Activated CD4-positive, alpha-beta T cell treated with anti-CD3 and anti-CD28 coated beads, Interleukin-2, amount 50 U/mL, for 1 hour (primary cell): ENCODE data around the gene PPP1R12A.
A peak's percentile ranks its signal among the peaks of the same experiment; 100 is the strongest.
"Not testable (repeated sequence)": the region's sequence is repeated elsewhere in the genome, so short reads cannot be mapped to it uniquely, and the experiment has no call there.

Experiments
- DNase-seq: peaks from one replicate; pipeline ENCODE4 v3.0.0-alpha.2; 2020

Gene PPP1R12A

DNA sequence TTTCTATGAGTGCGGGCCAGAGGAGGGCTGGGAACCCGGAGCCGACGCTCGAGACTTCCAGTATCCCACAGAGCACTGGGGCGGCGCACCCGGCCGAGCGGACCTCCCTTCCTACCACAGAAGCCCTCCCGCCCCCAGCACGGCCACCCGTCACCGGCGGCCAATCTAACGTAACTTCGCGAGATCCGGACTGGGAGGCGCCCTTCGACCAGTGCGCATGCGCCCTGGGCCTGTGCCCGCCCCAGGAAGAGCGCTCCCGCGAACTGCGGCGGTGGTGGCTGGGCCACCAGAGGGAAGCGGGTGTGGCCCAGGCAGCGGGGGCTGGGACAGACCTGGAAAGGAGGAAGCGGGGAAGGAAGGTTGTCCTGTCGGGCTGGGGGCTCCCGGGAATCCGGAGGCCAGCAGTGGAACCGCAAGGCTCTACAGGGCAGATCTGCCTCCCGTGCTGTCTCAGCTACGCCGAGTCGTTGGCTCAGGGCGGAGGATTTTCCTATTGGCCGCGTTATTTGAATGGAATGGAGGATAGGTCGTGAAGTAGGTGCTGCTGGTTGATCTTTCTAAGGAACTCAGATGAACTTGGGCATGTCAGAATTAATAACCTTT, at the start of gene PPP1R12A:
Gene PPP1R12A (minus strand): TSS at position 77 of the 603 bp plus-strand sequence. CDS start 166 bp downstream, outside the sequence.
- peak; percentile 92 for DNase-seq

DNA sequence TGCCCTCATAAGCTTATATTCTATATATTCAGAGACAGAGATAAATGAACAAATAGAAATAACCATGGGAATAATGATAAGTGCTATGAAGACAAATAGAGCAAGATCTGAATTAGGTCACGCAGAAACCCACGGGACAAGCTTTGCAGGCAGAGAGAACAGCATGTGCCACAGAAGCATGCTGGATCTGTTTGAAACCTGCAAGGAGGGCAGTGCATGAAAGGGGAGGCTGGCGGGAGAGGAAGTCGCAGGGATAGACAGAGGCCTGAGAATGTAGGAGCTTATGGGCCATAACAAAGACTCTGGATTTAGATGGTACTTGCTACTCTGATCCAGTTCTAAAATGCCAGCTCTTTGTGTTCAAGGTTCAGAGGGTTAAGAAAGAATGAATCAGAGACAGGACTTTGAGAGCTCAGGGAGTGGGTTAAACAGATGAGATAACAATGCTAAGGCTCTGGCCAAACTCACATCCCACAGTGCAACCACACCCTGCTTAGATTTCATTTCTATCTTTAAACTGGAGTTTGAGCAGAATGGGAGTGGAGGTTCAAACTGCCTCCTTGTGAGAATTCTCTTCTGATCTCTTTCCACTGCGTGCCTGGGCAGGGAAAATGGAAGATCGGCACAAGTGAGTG, 49.2 kb upstream of the PPP1R12A start:
- DNase-seq = no peak

DNA sequence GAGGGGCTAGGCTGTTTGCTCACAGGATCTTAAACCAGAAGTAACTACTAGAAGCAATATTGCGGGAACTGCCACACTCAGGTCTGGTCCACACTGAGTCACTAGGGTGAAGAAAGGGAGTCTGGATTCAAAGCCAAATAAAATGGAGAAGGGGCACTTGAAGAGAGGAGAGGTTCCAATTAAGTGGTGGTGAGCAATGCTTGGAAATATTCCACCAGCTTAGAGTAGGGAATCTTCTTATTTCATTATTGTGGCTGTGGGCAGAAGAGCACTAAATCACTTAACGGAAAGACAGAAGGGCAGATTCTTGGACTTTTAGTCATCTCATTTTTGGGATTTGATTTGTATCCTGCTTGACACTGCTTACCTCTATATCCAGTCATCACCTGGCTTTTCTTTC, 48.6 kb upstream of the PPP1R12A start:
- no peak for DNase-seq

DNA sequence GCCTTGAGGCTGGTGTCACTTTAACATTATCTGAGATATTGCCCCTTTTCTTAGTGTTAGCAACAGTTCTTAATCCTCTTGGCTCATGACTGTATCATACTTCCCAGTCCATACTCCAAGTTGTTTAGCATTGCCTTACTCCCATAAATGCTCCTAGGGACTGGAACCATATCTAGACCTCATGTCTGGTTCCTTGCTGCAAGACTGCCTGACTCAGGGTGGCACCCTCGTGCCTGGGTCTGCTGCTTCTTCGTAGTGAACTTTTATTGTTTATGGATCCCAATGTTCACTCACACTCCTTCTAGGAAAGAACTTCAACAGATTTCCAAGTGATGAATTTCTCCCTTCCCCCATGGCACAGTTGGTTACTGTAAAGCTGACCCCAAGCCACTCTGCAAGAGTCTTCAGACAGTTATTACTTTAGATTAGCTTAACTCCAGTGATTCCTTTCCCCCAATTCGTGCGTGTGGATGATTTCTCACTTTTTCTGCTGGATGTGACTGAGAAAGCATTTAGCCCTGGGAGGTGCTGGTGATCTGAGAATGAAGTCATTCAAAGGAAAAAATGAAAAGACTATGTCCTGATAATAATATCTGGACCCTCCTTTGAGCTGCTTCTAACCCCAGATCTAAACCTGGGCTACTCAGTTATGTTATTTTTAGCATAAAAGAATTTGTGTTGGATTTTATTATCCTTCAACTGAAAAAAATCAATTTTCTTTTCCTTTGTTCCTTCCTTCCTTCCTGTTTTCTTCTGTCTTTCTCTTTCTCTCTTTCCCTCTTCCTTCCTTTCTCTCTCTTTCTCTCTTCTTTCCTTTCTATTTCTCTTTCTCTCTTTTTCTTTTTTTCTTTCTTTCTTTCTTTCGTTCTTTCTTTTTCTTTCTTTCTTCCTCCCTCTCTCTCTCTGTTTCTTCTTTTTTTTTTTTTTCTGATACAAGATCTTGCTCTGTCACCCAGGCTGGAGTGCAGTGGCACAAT, 47.5 kb upstream of the PPP1R12A start:
- DNase-seq = no peak

DNA sequence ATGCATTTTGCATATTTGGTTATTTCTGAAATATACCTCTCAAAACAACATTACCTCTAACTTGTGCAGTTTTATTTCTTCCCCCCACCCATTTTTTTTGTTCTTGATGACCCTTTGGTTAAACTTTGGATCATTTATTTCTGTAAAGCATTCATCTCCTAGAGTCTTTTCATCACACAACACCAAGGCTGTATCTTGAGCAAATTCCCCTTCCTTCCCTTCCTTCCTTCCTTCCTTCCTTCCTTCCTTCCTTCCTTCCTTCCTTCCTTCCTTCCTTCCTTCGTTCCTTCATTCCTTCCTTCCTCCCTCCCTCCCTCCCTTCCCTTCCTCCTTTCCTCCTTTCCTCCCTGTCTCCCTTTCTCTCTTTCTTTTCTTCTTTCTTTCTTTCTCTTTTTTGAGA, 43.8 kb upstream of the PPP1R12A start:
- no peak for DNase-seq

DNA sequence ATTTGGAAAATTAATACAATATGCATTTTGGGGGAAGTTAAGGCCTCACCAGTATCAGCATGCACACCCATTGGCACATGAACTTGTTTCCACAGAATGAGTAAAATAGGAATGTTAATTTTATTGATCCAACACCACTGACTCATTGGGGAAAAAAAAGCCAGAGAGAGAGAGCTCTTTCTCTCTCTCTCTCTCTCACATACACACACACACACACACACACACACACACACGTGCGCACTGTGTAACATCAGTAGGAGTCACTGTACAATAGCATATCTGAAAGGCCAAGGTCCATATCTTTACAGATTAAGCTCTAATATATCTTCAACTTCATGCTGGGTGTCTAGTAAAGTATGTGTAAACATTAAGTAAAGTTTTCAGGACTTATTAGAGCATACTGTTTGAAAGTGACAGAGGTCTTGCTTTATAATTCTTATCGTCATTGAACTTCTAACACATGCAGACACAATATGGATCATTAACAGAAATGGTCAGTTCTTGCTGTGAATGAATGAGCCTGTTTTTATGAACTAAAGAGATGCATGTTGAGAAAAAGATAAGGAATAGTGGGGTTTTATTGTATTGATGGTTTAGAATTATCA, 43.1 kb upstream of the PPP1R12A start:
- DNase-seq = not testable (repeated sequence)

DNA sequence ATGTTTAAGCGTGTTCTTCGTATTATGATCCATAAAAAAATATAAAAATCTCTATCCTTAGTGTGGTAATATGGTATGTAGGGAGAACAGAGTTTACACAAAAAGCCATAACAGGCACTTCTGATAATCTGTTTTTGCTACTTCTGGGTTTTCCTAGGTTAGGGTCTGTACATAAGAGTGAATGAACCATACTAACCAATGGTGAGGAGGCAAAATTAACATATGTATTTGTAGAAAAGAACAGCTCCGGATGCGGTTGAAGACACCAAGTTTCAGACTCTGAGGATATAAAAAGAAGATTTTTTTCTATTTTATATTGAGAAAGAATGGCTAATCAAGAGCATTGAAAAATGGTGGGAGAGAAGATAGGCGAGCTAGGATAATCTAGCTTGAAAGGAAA, 40.2 kb upstream of the PPP1R12A start:
- no peak for DNase-seq

DNA sequence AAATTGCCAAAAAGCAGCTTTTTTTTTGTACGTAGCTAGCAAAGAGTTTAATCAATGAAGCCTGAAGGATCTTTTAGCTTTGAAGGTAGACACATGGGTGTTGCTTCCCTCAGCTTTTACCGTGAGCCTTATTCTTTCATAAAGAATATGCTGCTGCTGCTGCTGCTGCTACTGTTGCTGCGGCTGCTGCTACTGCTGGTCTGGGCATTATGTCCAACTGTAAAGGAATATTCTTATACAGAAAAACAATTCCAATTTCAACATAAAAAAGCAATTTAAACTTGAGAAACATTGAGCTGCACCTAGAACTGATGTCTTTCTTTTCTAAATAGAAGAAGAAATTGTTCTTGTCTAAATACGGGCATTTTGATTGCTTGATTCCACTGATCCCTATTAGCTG, 38.9 kb upstream of the PPP1R12A start:
- DNase-seq = no peak

DNA sequence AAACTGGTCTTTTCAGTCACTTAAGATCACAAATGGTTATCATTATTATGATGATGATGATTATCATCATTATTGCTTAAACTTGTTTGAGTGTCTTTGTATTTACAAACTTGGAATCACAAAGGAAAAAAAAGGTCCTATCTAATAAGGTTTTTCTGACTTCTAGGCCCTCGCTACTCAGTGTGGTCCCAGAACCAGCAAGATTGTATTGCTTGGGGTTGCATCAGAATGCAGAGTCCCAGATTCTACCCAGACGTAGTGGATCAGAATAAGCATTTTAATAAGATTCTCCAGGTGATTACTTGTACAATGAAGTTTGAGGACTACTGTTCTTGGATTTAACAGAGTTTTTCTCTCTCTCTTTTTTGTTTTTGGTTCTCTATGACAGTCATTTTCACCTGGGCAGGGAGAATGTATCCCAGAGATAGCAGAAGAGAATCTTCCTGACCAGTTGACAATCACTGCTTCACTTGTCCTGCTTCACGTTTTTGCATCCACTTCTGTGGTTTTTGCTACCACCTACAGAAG, 29.3 kb upstream of the PPP1R12A start:
- no peak for DNase-seq

DNA sequence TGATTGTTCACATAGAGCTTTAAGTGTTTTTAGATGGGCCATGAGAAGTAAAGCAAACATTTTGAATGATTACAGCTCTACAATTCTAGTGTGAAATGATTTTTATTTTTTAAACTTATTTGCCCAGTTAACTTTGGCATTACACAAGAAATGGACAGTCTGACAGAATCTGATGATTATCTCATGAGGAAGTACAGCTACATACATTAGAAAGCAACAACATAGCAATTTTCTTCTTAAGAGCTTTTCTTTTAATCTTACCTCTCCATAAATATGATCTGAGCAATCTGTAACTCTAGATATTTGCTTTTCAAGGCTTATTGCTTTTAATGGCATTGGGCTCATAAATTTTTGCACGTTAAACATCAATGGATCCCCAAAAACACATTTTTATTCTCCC, 26.5 kb upstream of the PPP1R12A start:
- no peak for DNase-seq

DNA sequence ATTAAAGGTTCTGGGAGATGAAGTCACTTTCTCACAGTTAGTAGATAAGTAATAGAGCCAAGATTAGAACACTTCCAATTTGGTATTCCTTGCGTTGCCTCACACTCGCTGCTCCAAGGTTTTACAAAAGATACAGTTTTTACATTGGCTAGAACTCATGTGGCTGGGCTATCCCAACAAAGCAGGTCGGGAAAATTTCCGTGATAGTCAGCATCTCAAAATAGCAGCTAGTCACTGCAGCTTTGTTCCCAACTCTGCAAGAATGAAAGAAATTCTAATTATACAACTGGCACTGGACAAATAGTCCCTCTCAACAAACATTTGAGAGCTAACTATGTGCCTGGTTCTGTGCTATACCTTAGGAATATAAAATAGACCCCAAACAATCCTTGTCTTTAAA, 24.6 kb upstream of the PPP1R12A start:
- DNase-seq = no peak

DNA sequence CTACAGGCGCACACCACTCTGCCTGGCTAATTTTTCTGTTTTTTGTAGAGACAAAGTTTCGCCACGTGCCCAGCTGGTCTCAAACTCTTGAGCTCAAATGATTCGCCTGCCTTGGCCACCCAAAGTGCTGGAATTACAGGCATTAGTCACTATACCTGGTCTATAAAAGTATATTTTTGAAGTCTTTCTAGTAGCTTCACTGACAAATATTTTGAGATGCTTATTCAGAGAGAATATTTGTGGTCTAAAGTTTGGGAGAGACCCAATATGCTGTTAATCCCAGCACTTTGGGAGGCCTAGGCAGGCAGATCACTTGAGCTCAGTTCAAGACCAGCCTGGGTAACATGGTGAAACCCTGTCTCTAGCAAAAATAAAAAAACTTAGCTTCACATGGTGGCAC, 22.0 kb upstream of the PPP1R12A start:
- no peak for DNase-seq

DNA sequence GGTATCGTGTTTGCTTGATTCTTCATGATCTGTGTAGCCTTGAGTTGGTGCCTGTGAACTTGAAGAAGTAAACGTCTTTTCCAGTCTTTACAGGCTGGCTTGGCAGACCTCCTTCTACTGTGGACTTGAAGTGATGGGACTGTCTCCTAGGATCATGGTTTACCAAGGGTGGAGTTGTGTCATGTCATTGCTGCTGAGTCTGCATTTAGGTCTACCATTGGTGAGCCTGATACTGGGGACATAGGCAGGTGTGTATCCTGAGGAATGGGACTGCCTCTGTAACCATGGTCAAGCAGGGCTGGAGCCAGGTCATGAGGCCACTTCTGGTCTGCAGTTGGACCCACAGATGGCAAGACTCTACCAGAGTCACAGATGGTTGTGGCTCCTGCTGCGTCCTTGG, 20.7 kb upstream of the PPP1R12A start:
- no peak for DNase-seq

DNA sequence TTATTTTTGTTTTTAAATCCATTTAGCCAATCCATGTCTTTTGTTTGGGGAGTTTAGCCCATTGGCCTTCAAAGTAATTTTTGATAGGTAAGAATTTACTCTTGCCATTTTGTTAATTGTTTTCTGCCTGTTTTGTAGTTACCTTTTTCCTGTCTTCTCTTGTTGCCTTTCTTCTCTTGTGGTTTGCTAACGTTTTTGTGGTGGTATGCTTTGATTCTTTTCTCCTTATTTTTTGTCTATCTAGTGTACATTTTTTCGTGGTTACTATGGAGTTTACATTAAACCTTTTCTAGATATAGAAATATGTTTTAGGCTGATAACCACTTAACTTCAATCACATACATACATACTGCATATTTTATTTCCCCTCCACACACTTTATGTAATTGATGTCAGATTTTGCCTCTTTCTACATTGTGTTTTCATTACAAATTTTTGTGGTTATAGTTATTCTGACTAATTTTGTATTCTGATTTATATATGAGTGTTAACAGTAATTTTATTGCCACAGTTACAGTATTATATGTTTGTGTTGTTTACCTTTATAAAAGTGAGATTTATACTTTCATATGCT, 19.2 kb upstream of the PPP1R12A start:
- DNase-seq = no peak

DNA sequence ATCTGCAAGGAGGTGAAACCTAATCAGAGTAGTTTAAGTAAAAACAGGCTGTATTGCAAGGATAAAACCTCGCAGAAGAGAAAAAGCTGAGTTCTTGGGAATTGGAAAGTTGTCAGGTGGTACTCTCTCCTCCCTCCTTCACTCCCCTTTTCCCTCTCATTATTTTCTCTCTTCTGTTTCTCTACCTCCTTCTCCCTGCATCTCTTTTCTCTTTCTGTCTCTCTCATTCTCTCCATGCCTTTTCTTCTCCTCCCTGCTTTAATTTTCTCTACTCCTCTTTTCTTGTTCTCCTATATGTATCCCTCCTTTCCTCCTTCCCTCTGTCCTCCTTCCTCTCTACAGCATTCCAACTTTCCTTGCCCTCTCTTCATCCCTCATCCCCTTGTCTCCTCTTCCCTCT, 14.2 kb upstream of the PPP1R12A start:
- DNase-seq = no peak

DNA sequence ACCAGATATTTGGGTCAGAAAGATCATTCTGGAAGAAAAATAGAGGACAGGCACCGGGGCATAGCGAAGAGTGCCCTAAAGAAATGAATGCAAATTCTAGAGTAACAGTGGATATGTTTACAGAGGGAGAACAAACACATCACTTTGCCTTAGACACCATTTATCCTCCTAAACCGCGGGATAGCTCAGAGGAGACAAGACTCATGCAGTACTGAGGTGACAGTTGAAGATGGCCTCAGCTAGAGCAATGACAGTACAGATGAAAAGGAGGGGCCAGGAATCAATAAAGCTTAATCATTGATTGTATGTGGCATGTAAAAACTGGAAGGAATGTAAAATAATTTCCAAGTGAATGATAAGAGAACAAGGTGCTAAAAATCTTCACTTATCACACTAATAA, 10.5 kb upstream of the PPP1R12A start:
- DNase-seq = no peak

DNA sequence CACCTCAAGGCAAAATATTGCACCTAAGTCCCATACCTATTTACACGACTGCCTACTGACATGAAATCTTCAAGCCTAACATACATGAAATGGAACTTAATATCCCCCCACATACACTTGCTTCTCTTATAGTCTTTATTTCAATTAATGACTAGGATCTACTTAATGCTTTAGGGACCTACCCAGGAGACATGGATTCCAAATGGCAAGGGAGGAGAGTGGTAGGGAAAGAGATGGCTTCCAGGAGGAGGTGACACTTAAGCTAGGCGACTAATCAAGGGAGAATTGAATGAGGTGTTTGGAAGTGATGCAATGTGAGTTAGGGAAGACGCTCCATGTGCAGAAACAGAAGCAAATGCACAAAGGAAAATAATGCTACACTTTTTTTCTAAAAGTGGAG, 9.7 kb upstream of the PPP1R12A start:
- DNase-seq = no peak

DNA sequence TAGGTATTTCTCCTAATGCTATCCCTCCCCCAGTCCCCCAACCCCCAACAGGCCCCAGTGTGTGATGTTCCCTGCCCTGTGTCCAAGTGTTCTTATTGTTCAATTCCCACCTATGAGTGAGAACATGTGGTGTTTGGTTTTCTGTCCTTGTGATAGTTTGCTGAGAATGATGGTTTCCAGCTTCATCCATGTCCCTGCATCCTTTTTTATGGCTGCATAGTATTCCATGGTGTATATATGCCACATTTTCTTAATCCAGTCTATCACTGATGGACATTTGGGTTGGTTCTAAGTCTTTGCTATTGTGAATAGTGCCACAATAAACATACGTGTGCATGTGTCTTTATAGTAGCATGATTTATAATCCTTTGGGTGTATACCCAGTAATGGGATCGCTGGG, 7.9 kb upstream of the PPP1R12A start:
- not testable (repeated sequence) for DNase-seq

DNA sequence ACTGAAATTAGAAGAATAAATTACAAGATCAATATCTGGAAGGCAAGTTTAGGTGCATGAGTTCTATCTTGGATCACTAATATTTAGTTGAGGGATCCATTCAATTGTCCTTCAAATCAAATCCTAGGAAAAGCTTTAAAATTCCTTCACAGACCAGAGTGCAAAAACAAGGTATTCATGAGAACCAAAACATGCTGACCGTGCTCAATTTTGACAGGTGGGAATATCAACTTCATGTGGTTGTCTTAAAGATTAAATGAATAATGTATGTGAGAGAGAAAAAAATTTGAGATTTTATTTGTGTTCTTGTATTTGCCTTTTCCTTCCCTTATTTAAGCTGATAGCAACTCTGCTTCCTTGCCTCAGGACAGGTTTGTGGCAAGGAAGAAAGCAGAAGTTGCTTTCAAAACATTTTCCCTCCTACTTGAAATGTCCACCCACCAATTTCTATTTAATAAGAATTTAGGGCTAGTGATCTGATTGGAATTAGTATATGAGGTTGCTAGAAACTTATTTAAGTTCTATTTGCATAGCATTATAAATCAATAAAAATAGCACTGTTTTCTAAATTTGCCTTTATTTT, 4.9 kb upstream of the PPP1R12A start:
- DNase-seq = no peak

DNA sequence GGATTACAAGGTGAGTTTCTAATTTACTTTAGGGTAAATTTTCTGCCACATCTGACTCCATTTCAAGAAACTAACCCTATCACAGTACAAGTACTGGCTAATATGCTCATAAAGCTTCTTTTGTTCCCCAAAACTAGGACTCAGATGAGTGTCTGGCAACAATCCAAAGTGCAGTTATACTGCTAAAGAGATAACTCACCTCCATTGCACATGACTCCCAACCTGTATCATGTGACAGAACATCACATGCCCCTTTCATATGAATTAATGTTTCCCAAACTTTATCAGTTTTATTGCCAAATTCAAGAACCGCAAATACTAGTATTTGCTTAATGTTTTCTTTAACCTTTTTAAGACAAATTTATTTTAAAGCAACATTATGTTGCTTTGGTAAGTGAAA, 3.9 kb upstream of the PPP1R12A start:
- no peak for DNase-seq

DNA sequence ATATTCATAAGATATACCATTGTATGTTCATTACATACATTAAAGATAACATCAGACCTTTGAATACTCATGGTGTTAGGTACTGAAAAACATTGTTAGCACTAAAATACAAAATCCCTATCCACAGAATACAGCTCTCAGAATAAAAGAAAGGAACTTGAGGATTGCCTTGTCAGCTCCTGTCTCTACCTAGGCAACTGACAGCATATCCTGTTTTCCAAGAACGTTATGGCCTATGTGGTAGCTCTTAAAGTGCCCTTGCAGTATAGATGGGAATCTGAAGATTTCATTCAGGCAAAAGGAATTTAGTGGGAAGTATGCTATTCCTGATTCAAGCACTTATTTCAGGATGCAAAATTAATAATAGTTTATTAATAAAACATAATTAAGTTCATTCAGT, 1.8 kb upstream of the PPP1R12A start:
- no peak for DNase-seq

DNA sequence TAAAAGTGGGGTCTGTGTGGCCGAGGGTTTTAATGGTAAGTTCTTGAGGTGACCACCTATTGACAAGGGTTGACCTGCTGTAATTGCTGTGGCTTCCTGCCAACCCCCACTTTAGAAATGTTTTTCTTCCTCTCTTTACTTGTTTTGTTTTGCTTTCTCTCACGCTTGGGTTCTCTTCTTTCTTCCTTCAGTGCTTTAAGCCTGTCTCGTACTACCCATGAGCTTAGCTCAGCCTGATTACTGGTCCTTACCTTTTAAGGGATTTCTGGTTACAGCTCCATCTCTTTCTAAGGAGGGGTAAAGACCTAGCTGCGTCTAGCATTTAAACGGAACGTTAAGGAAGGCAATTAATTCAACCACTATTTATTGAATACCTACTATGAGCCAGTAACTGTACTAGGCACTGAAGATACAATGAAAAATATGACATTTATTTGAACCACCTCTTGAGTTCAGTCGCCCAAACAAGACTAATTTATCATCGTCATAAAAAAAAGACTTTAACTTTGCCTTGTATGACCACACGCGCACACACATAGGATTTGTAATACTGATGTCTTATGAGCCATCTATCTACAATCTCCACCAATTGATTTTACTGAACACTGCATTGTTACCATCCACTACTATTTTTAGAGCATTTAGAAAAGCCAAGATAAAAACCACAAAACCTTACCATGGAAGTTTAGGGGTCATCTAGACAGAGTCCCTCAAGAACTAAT, 888 bp upstream of the PPP1R12A start:
- DNase-seq = no peak
